NCI-H2196 treated with DMSO at 0.1 percent for 48 hours (cell line): ENCODE measurements around the gene KPNA4.
"Not testable (repeated sequence)": the region's sequence is repeated elsewhere in the genome, so short reads cannot be mapped to it uniquely, and the experiment has no call there.

ENCODE experiments used
- DNase-seq: peaks from one replicate; lab custom pipeline; 2025; ENCODE audit not compliant: unreplicated experiment; lab: John Stamatoyannopoulos, UW

KPNA4 gene

GRCh38 chr3:160573955-160574525 is 8.7 kb upstream of the KPNA4 start:
- DNase-seq = not testable (repeated sequence)

GRCh38 chr3:160569894-160570652 is 4.7 kb upstream of the KPNA4 start:
- peak; percentile 82 for DNase-seq

GRCh38 chr3:160568989-160569388 is 3.6 kb upstream of the KPNA4 start:
- no peak for DNase-seq

GRCh38 chr3:160567774-160568173 is 2.4 kb upstream of the KPNA4 start:
- DNase-seq = no peak

GRCh38 chr3:160566499-160566898 is 1.1 kb upstream of the KPNA4 start:
- no peak for DNase-seq

GRCh38 chr3:160564949-160565441 is 376 bp downstream of the KPNA4 start:
- DNase-seq = peak; percentile 74

GRCh38 chr3:160564258-160564911 is 986 bp downstream of the KPNA4 start:
- DNase-seq = peak; percentile 24

GRCh38 chr3:160562952-160563351 is 2.4 kb downstream of the KPNA4 start:
- no peak for DNase-seq

GRCh38 chr3:160557571-160557970 is 7.8 kb downstream of the KPNA4 start:
- no peak for DNase-seq

GRCh38 chr3:160556141-160556540 is 9.2 kb downstream of the KPNA4 start:
- DNase-seq = no peak

- DNase-seq = no peak
Observed at GRCh38 chr3:160554980-160555379, 10.4 kb downstream of the KPNA4 start.

- DNase-seq = no peak
Observed at GRCh38 chr3:160553827-160554226, 11.5 kb downstream of the KPNA4 start.

GRCh38 chr3:160546727-160547126 is 18.6 kb downstream of the KPNA4 start:
- no peak for DNase-seq

- DNase-seq = no peak
Observed at GRCh38 chr3:160545504-160545871, 19.9 kb downstream of the KPNA4 start.

GRCh38 chr3:160544844-160545503 is 20.4 kb downstream of the KPNA4 start:
- no peak for DNase-seq

GRCh38 chr3:160540551-160540950 is 24.8 kb downstream of the KPNA4 start:
- DNase-seq = no peak

- DNase-seq = no peak
Observed at GRCh38 chr3:160538895-160539294, 26.5 kb downstream of the KPNA4 start.

GRCh38 chr3:160537729-160538128 is 27.6 kb downstream of the KPNA4 start:
- no peak for DNase-seq

GRCh38 chr3:160532371-160532770 is 33.0 kb downstream of the KPNA4 start:
- DNase-seq = no peak

- no peak for DNase-seq
Observed at GRCh38 chr3:160531311-160531710, 34.1 kb downstream of the KPNA4 start.

- DNase-seq = not testable (repeated sequence)
Observed at GRCh38 chr3:160516391-160516790, 49.0 kb downstream of the KPNA4 start.

GRCh38 chr3:160501325-160501724 is 64.0 kb downstream of the KPNA4 start:
- DNase-seq = no peak
